ENCODE data around the gene PARD6A.

The PARD6A gene

GRCh38 chr16:67694611-67695010, 33.9 kb downstream of the PARD6A start (continued):
- TF ChIP-seq CREB5 (CRISPR knock-in tag; IDR thresholded peaks at IDR 0.05; ENCODE audit: low read depth) (no peak), RARB (CRISPR knock-in tag; IDR thresholded peaks at IDR 0.05) (no peak), ZNF70 (CRISPR knock-in tag; IDR thresholded peaks at IDR 0.05) (no peak), ZC3H10 (CRISPR knock-in tag; IDR thresholded peaks at IDR 0.05) (no peak), ARNTL (CRISPR knock-in tag; IDR thresholded peaks at IDR 0.05; ENCODE audit: borderline replicate concordance, low read depth) (no peak), TCF4 (CRISPR knock-in tag; IDR thresholded peaks at IDR 0.05; ENCODE audit: borderline replicate concordance) (no peak), GLIS3 (CRISPR knock-in tag; IDR thresholded peaks at IDR 0.05) (no peak)

- no peak for ATAC-seq
- TF ChIP-seq TSHZ2 (CRISPR knock-in tag; IDR thresholded peaks at IDR 0.05) (no peak), SNAI2 (CRISPR knock-in tag; IDR thresholded peaks at IDR 0.05) (no peak), ZNF565 (CRISPR knock-in tag; conservative IDR thresholded peaks at IDR 0.05; ENCODE audit: low read depth) (no peak), CSDC2 (CRISPR knock-in tag; IDR thresholded peaks at IDR 0.05) (no peak), POU6F1 (CRISPR knock-in tag; IDR thresholded peaks at IDR 0.05; ENCODE audit: borderline replicate concordance, low read depth) (no peak), RARB (CRISPR knock-in tag; IDR thresholded peaks at IDR 0.05) (no peak), BACH2 (CRISPR knock-in tag; IDR thresholded peaks at IDR 0.05; ENCODE audit: borderline replicate concordance) (no peak), PPARA (CRISPR knock-in tag; IDR thresholded peaks at IDR 0.05; ENCODE audit: borderline replicate concordance) (no peak), OSR1 (CRISPR knock-in tag; IDR thresholded peaks at IDR 0.05) (no peak)
Observed at GRCh38 chr16:67697422-67698185, 36.8 kb downstream of the PARD6A start.

- no peak for ATAC-seq
- no peak for TF ChIP-seq ZNF8 (CRISPR knock-in tag; IDR thresholded peaks at IDR 0.05)
- no peak for TF ChIP-seq TSHZ2 (CRISPR knock-in tag; IDR thresholded peaks at IDR 0.05)
- TF ChIP-seq ARNTL (CRISPR knock-in tag; IDR thresholded peaks at IDR 0.05; ENCODE audit: borderline replicate concordance, low read depth): no peak
- TF ChIP-seq ZNF70 (CRISPR knock-in tag; IDR thresholded peaks at IDR 0.05): no peak
- no peak for TF ChIP-seq CREB5 (CRISPR knock-in tag; IDR thresholded peaks at IDR 0.05; ENCODE audit: low read depth)
- no peak for TF ChIP-seq PATZ1 (CRISPR knock-in tag; IDR thresholded peaks at IDR 0.05; ENCODE audit: borderline replicate concordance)
- TF ChIP-seq SNAI2 (CRISPR knock-in tag; IDR thresholded peaks at IDR 0.05): no peak
- TF ChIP-seq OSR1 (CRISPR knock-in tag; IDR thresholded peaks at IDR 0.05): no peak
- TF ChIP-seq ESRRG (CRISPR knock-in tag; IDR thresholded peaks at IDR 0.05): no peak
- no peak for TF ChIP-seq PPARA (CRISPR knock-in tag; IDR thresholded peaks at IDR 0.05; ENCODE audit: borderline replicate concordance)
- TF ChIP-seq TOX (CRISPR knock-in tag; IDR thresholded peaks at IDR 0.05; ENCODE audit: borderline replicate concordance): no peak
- TF ChIP-seq CSRNP3 (CRISPR knock-in tag; IDR thresholded peaks at IDR 0.05): no peak
- TF ChIP-seq ZC3H10 (CRISPR knock-in tag; IDR thresholded peaks at IDR 0.05): no peak
- TF ChIP-seq RARB (CRISPR knock-in tag; IDR thresholded peaks at IDR 0.05): no peak
- TF ChIP-seq ZFP3 (CRISPR knock-in tag; IDR thresholded peaks at IDR 0.05): no peak
- no peak for TF ChIP-seq POU6F1 (CRISPR knock-in tag; IDR thresholded peaks at IDR 0.05; ENCODE audit: borderline replicate concordance, low read depth)
- TF ChIP-seq GLIS3 (CRISPR knock-in tag; IDR thresholded peaks at IDR 0.05): no peak
Observed at GRCh38 chr16:67699265-67699664, 38.5 kb downstream of the PARD6A start.

All from SK-N-SH treated with all-trans-retinoic acid at 6 μM for 48 hours (cell line).